NT2/D1 (cell line): ENCODE data around the gene SLC25A13.

ENCODE experiments used
- SUZ12 ChIP-seq: IDR thresholded peaks from 2 replicates; pipeline ENCODE4 v1.6.1; 2011; ENCODE audit not compliant: insufficient read length, insufficient read depth; ENCODE audit errors: extremely low read depth
- YY1 ChIP-seq: IDR thresholded peaks from 2 replicates; pipeline ENCODE4 v1.6.1; 2011; ENCODE audit not compliant: insufficient read length, insufficient read depth
- ZNF274 ChIP-seq: IDR thresholded peaks from 2 replicates; pipeline ENCODE4 v1.6.1; 2011; ENCODE audit warnings: mild to moderate bottlenecking, low read depth, low read length

- TF ChIP-seq ZNF274 (no peak), YY1 (no peak), SUZ12 (no peak)
Measured at GRCh38 chr7:96169439-96169838, 152.5 kb downstream of the SLC25A13 start.
